ENCODE data around the gene FAM240B. TPM values are rescaled to one million over a fixed set of nuclear protein-coding genes. Genes with fewer than 3 reads are reported as not detected.

FAM240B gene
- total RNA-seq, 5 donors from 2014 or later (not counting 1 experiment from before 2014, with no cell fraction given) = not detected

DNA sequence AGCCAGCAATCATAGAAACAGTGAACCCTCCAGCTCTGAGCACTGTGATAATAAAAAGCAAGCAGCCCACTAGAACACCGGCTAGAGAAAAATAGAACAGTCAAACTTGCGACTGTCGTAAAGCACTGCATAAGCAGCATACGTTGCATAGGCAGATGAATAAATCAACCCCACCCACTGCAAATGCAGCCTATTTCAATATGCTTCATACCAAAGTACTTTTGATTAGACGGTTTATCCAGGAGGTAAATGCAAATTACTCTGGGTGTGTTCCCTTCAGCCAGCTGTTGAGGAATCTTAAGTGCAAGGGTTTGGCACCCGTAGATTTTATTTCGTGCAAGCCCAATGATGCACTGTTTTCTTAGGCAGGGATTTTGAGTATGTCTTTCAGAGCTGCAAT is 67.4 kb downstream of the FAM240B start:
- DNase-seq (no peak), ATAC-seq (replicated peaks in 1 of 4) (no peak)
- Mint-ChIP-seq H3K4me1 (no peaks in the 10 kb centered on the region), H3K27me3 (peaks cover 17 to 21% of the 10 kb centered on the region in 2 donors), H3K4me3 (no peak overlapping the region), H3K36me3 (no peaks in the 10 kb centered on the region), H3K9me3 (no peaks in the 10 kb centered on the region), H3K27ac (no peak overlapping the region)
- H3K9me3 ChIP-seq = no peaks in the 10 kb centered on the region
- peaks cover 2 to 6% of the 10 kb centered on the region in 2 experiments for H3K27me3 ChIP-seq (replicated peaks in 1 of 2; ENCODE audit: control insufficient read depth in 2 of 2, extremely low read depth in 1 of 2, insufficient read depth in 2 of 2, low read length in 1 of 2)
- no peak overlapping the region for H3K4me3 ChIP-seq (ENCODE audit: control insufficient read depth in 1 of 2, extremely low read depth in 1 of 2, low read length in 1 of 2)
- WGBS (ENCODE audit: insufficient coverage) = 97% methylated on average over 3 of the region's 7 CpGs
- H3K4me1 ChIP-seq (ENCODE audit: control insufficient read depth in 1 of 2, extremely low read depth in 1 of 2, insufficient read depth in 2 of 2, low read length in 2 of 2) = no peaks in the 10 kb centered on the region
- ChIA-PET POLR2A (no interaction called here), CTCF (interaction anchor here in 1 of 2 donors (0.6 kb wide), 1 partner anchor 55 kb away, joined by 6 read pairs; no protein-coding TSS in a partner anchor)
- H3K36me3 ChIP-seq (ENCODE audit: control insufficient read depth in 2 of 2, extremely low read depth in 1 of 2, insufficient read depth in 1 of 2, low read length in 1 of 2) = no peaks in the 10 kb centered on the region
- H3K27ac ChIP-seq (ENCODE audit: low read length) = no peak overlapping the region

DNA sequence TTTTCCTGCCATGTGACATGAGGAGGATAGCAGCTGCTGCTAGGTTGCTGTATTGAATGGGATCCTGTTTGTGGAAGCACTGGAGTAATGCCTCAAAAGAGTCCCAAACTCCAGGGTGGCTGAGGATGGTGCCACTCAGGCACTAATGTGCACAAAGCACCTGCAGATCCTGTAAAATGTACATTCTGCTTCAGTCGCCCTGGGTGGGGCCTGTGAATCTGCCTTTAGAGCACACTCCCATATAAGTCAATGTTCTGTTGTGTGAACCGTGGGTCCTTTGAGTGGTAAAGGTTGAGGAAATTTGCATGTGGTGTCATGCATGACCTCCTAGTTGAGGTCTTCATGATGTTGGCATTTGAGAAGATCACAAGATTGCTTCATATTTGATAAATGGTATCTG is 67.9 kb downstream of the FAM240B start:
- ATAC-seq (replicated peaks in 1 of 4) (no peak), DNase-seq (no peak)
- Histone ChIP-seq H3K4me1 (ENCODE audit: control insufficient read depth in 1 of 2, extremely low read depth in 1 of 2, insufficient read depth in 2 of 2, low read length in 2 of 2) (no peaks in the 10 kb centered on the region), H3K36me3 (ENCODE audit: control insufficient read depth in 2 of 2, extremely low read depth in 1 of 2, insufficient read depth in 1 of 2, low read length in 1 of 2) (no peaks in the 10 kb centered on the region), H3K27ac (ENCODE audit: low read length) (no peak overlapping the region), H3K4me3 (ENCODE audit: control insufficient read depth in 1 of 2, extremely low read depth in 1 of 2, low read length in 1 of 2) (no peak overlapping the region), H3K27me3 (replicated peaks in 1 of 2; ENCODE audit: control insufficient read depth in 2 of 2, extremely low read depth in 1 of 2, insufficient read depth in 2 of 2, low read length in 1 of 2) (peaks cover 2 to 6% of the 10 kb centered on the region in 2 experiments), H3K9me3 (no peaks in the 10 kb centered on the region)
- Mint-ChIP-seq H3K27ac (no peak overlapping the region), H3K4me1 (no peaks in the 10 kb centered on the region), H3K36me3 (no peaks in the 10 kb centered on the region), H3K9me3 (no peaks in the 10 kb centered on the region), H3K4me3 (no peak overlapping the region), H3K27me3 (peaks cover 13 to 17% of the 10 kb centered on the region in 2 donors)
- CTCF ChIA-PET = no interaction called here
- no CpG with 5 or more reads among the region's 2 CpGs for WGBS (ENCODE audit: insufficient coverage)
- POLR2A ChIA-PET = no interaction called here

DNA sequence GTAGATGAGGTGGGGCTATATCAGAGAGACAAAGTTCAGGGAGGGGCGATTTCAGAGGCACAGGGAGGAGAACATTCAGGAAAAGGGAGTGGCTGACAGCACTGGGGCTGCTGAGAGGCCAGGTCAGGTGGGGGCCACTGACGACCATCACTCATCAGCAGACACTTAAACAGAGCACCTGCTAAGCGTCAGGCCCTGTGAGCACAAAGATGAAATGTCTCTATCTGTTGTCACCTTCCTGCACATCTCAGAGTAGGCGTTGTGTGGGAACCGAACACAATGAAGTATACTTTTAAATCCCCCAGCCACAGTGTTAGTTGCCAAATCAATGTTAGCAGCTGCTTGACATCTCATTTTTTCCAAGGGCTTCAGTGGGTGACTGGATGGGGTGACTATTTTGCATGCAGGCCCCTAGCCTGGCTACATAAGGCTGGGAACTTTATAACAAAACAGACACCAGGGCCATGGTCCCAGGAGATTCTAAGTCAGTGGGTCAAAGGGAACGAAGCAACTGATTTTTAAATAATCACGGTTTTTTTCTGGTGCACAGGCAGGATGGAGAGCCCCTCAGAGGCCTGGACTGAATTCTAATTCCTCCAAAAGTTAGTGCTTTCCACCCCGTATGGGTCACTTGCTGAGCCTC is 68.4 kb downstream of the FAM240B start:
- Mint-ChIP-seq H3K4me3 (no peak overlapping the region), H3K9me3 (no peaks in the 10 kb centered on the region), H3K27ac (no peak overlapping the region), H3K36me3 (no peaks in the 10 kb centered on the region), H3K27me3 (peaks cover 13 to 15% of the 10 kb centered on the region in 2 donors), H3K4me1 (no peaks in the 10 kb centered on the region)
- Histone ChIP-seq H3K4me3 (ENCODE audit: control insufficient read depth in 1 of 2, extremely low read depth in 1 of 2, low read length in 1 of 2) (no peak overlapping the region), H3K36me3 (ENCODE audit: control insufficient read depth in 2 of 2, extremely low read depth in 1 of 2, insufficient read depth in 1 of 2, low read length in 1 of 2) (no peaks in the 10 kb centered on the region), H3K4me1 (ENCODE audit: control insufficient read depth in 1 of 2, extremely low read depth in 1 of 2, insufficient read depth in 2 of 2, low read length in 2 of 2) (no peaks in the 10 kb centered on the region), H3K27me3 (replicated peaks in 1 of 2; ENCODE audit: control insufficient read depth in 2 of 2, extremely low read depth in 1 of 2, insufficient read depth in 2 of 2, low read length in 1 of 2) (peaks cover 2 to 6% of the 10 kb centered on the region in 2 experiments), H3K27ac (ENCODE audit: low read length) (no peak overlapping the region), H3K9me3 (no peaks in the 10 kb centered on the region)
- WGBS (ENCODE audit: insufficient coverage) = 73% methylated on average over 5 of the region's 8 CpGs
- ATAC-seq (replicated peaks in 1 of 4) (no peak), DNase-seq (no peak)
- ChIA-PET CTCF (no interaction called here), POLR2A (no interaction called here)

DNA sequence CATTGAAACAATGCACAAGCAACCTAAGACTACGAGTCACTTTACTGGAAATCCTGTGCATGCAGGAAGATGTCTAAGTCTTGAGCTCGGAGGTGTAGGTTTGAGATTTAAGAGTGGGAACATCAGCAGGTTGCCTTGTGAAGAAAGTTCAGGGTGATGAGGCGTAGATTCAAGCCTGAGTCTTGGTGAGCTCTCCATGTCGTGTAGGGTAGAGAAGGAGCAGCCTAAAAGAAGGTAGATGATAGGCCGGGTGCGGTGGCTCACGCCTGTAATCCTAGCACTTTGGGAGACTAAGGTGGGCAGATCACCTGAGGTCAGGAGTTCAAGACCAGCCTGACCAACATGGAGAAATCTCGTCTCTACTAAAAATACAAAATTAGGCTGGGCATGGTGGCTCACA is 69.4 kb downstream of the FAM240B start:
- Histone ChIP-seq H3K27me3 (replicated peaks in 1 of 2; ENCODE audit: control insufficient read depth in 2 of 2, extremely low read depth in 1 of 2, insufficient read depth in 2 of 2, low read length in 1 of 2) (peaks cover 2 to 3% of the 10 kb centered on the region in 2 experiments), H3K4me3 (ENCODE audit: control insufficient read depth in 1 of 2, extremely low read depth in 1 of 2, low read length in 1 of 2) (no peak overlapping the region), H3K36me3 (ENCODE audit: control insufficient read depth in 2 of 2, extremely low read depth in 1 of 2, insufficient read depth in 1 of 2, low read length in 1 of 2) (no peaks in the 10 kb centered on the region), H3K27ac (ENCODE audit: low read length) (no peak overlapping the region), H3K9me3 (no peaks in the 10 kb centered on the region), H3K4me1 (ENCODE audit: control insufficient read depth in 1 of 2, extremely low read depth in 1 of 2, insufficient read depth in 2 of 2, low read length in 2 of 2) (no peaks in the 10 kb centered on the region)
- no peaks in the 10 kb centered on the region for H3K4me1 Mint-ChIP-seq
- WGBS (ENCODE audit: insufficient coverage) = 81% methylated on average over 6 of the region's 8 CpGs
- ChIA-PET POLR2A (no interaction called here), CTCF (no interaction called here)
- no peak overlapping the region for H3K27ac Mint-ChIP-seq
- H3K9me3 Mint-ChIP-seq = no peaks in the 10 kb centered on the region
- no peak for ATAC-seq (replicated peaks in 1 of 4)
- H3K27me3 Mint-ChIP-seq = peaks cover 9 to 12% of the 10 kb centered on the region in 2 donors
- H3K4me3 Mint-ChIP-seq = no peak overlapping the region
- DNase-seq = no peak
- H3K36me3 Mint-ChIP-seq = no peaks in the 10 kb centered on the region

DNA sequence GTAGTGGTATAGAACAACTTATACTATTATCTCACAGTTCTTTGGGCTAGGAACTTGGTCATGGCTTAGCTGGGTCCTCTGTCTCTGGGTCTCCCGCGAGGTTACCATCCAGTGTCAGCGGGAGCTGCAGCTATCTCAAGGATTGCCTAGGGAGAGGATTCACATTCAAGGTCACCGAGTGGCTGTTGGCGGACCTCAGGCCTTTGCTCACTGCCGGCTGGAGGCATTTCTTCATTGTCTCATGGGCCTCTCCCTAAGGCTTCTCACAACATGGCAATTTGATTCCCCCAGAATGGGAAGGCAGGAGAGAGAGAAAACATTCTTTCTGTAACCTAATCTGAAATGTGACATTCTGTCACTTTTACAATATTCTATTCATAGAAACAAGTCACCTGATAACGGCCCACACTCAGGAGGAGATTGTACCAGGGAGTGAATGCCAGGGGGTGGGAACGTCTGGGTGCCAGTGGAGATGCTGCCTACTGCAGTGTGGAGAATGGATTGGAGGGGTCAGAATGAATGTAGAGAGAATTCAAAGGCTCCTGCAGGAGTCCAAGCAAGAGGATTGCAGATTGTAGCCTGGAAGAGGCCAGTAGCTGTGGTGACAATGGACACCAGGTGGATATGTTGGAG is 70.1 kb downstream of the FAM240B start:
- no peaks in the 10 kb centered on the region for H3K36me3 Mint-ChIP-seq
- H3K27ac Mint-ChIP-seq = no peak overlapping the region
- Histone ChIP-seq H3K27ac (ENCODE audit: low read length) (no peak overlapping the region), H3K4me1 (ENCODE audit: control insufficient read depth in 1 of 2, extremely low read depth in 1 of 2, insufficient read depth in 2 of 2, low read length in 2 of 2) (no peaks in the 10 kb centered on the region), H3K27me3 (replicated peaks in 1 of 2; ENCODE audit: control insufficient read depth in 2 of 2, extremely low read depth in 1 of 2, insufficient read depth in 2 of 2, low read length in 1 of 2) (peaks cover 2 to 3% of the 10 kb centered on the region in 2 experiments), H3K4me3 (ENCODE audit: control insufficient read depth in 1 of 2, extremely low read depth in 1 of 2, low read length in 1 of 2) (no peak overlapping the region), H3K36me3 (ENCODE audit: control insufficient read depth in 2 of 2, extremely low read depth in 1 of 2, insufficient read depth in 1 of 2, low read length in 1 of 2) (no peaks in the 10 kb centered on the region), H3K9me3 (no peaks in the 10 kb centered on the region)
- 91% methylated on average over 3 of the region's 8 CpGs for WGBS (ENCODE audit: insufficient coverage)
- ATAC-seq (replicated peaks in 1 of 4) = no peak
- peaks cover 3 to 5% of the 10 kb centered on the region in 2 donors for H3K27me3 Mint-ChIP-seq
- ChIA-PET CTCF (no interaction called here), POLR2A (no interaction called here)
- no peaks in the 10 kb centered on the region for H3K4me1 Mint-ChIP-seq
- H3K9me3 Mint-ChIP-seq = no peaks in the 10 kb centered on the region
- DNase-seq = no peak
- no peak overlapping the region for H3K4me3 Mint-ChIP-seq

DNA sequence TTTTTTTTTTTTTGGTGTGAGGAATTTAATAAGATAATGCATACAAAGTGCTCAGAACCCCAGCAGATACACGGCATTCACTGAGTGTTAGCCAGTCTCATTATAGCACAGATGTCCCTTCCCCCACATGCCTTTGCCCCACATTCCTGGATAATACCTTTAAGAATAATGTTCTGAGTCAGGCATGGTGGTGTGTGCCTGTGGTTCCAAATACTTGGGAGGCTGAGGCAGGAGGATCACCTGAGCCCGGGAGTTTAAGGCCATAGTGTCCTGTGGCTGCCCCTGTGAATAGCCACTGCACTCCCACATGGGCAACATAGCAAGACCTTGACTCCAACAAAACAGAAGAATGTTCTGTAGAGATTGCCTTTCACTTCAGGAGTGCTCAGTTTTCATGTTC is 75.3 kb downstream of the FAM240B start:
- no peak overlapping the region for H3K27ac Mint-ChIP-seq
- DNase-seq (no peak), ATAC-seq (replicated peaks in 1 of 4) (no peak)
- H3K4me1 Mint-ChIP-seq = no peaks in the 10 kb centered on the region
- no peaks in the 10 kb centered on the region for H3K36me3 Mint-ChIP-seq
- no peaks in the 10 kb centered on the region for H3K9me3 ChIP-seq
- no peak overlapping the region for H3K4me3 Mint-ChIP-seq
- H3K4me1 ChIP-seq (ENCODE audit: control insufficient read depth in 1 of 2, extremely low read depth in 1 of 2, insufficient read depth in 2 of 2, low read length in 2 of 2) = no peaks in the 10 kb centered on the region
- H3K27me3 ChIP-seq (replicated peaks in 1 of 2; ENCODE audit: control insufficient read depth in 2 of 2, extremely low read depth in 1 of 2, insufficient read depth in 2 of 2, low read length in 1 of 2) = peaks cover 2 to 11% of the 10 kb centered on the region in 2 experiments
- no peak overlapping the region for H3K4me3 ChIP-seq (ENCODE audit: control insufficient read depth in 1 of 2, extremely low read depth in 1 of 2, low read length in 1 of 2)
- no peaks in the 10 kb centered on the region for H3K36me3 ChIP-seq (ENCODE audit: control insufficient read depth in 2 of 2, extremely low read depth in 1 of 2, insufficient read depth in 1 of 2, low read length in 1 of 2)
- H3K27me3 Mint-ChIP-seq = peaks cover 7 to 11% of the 10 kb centered on the region in 2 donors
- H3K9me3 Mint-ChIP-seq = no peaks in the 10 kb centered on the region
- POLR2A ChIA-PET = no interaction called here
- 0% methylated on average over 1 of the region's 2 CpGs for WGBS (ENCODE audit: insufficient coverage)
- CTCF ChIA-PET = no interaction called here
- no peak overlapping the region for H3K27ac ChIP-seq (ENCODE audit: low read length)

All from T-cell (primary cell).